ENCODE data around the gene GDPD5.

GDPD5 gene

DNA sequence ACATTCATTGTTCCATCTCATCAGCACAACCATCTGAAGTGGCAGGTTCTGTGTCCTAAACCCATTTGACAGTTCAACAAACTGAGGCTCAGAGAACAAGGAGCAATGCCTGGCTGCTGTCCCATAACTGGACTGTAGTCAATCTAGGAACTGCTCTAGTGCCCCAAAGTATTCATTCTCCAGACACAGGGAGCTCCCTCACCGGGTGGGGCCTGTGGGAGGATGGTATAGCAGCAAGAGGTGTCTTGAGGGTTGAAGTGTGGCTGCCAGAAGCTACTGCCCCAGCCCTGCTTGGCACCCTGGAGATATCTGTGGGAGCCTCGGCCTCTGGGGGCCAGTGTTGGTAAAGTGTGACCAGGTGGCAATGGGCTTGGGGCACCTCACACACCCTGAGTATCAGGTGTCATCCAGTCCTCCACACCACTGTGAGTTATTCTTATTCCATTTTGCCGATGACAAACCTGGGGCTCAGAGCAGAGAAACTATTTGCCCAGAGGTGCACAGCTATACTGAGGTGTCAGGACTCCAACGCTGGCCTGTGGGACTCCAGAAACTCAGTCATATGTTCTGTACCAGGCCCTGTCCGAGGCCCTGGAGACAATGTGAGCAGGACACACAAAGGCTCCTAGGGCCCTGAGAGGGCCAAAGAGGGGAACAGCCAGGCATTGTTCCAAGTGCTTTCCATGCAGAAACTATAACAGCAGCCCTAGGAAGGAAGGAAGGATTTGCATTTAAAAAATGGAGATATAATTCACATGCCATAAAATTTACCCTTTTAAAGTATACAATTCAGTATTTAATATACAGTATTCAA is 46.8 kb downstream of the GDPD5 start:
- no peak overlapping the region for H3K4me3 ChIP-seq (ENCODE audit: control insufficient read depth, low read depth, low read length)

DNA sequence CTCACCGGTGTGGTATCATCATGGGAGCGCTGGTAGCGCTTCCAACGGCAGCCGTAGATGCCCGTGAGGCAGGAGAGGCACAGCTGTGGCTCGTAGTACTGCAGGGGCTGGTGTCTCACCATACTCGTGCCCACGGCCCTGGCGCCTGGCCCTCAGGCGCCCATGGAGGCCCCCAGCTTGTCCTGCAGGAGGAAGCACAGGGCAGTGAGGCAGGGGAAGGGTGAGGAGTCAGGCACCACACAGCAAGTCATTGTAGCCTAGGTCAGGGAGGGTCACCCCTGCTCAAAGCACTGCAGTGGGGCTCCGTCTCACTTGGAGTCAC is 48.2 kb downstream of the GDPD5 start:
- TF ChIP-seq, protein P1, sequence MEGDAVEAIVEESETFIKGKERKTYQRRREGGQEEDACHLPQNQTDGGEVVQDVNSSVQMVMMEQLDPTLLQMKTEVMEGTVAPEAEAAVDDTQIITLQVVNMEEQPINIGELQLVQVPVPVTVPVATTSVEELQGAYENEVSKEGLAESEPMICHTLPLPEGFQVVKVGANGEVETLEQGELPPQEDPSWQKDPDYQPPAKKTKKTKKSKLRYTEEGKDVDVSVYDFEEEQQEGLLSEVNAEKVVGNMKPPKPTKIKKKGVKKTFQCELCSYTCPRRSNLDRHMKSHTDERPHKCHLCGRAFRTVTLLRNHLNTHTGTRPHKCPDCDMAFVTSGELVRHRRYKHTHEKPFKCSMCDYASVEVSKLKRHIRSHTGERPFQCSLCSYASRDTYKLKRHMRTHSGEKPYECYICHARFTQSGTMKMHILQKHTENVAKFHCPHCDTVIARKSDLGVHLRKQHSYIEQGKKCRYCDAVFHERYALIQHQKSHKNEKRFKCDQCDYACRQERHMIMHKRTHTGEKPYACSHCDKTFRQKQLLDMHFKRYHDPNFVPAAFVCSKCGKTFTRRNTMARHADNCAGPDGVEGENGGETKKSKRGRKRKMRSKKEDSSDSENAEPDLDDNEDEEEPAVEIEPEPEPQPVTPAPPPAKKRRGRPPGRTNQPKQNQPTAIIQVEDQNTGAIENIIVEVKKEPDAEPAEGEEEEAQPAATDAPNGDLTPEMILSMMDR (IDR thresholded peaks at IDR 0.05; ENCODE audit: control insufficient read depth, insufficient read depth, low read depth, low read length, missing control alignments), result no peak
- DNase-seq (ENCODE audit: low read depth), result no peak
- no peak overlapping the region for H3K4me3 ChIP-seq (ENCODE audit: control insufficient read depth, low read depth, low read length)

More for the DNA sequence above, 46.8 kb downstream of the GDPD5 start:
- DNase-seq (ENCODE audit: low read depth), result no peak
- TF ChIP-seq, protein P1 (IDR thresholded peaks at IDR 0.05; ENCODE audit: control insufficient read depth, insufficient read depth, low read depth, low read length, missing control alignments), result no peak

DNA sequence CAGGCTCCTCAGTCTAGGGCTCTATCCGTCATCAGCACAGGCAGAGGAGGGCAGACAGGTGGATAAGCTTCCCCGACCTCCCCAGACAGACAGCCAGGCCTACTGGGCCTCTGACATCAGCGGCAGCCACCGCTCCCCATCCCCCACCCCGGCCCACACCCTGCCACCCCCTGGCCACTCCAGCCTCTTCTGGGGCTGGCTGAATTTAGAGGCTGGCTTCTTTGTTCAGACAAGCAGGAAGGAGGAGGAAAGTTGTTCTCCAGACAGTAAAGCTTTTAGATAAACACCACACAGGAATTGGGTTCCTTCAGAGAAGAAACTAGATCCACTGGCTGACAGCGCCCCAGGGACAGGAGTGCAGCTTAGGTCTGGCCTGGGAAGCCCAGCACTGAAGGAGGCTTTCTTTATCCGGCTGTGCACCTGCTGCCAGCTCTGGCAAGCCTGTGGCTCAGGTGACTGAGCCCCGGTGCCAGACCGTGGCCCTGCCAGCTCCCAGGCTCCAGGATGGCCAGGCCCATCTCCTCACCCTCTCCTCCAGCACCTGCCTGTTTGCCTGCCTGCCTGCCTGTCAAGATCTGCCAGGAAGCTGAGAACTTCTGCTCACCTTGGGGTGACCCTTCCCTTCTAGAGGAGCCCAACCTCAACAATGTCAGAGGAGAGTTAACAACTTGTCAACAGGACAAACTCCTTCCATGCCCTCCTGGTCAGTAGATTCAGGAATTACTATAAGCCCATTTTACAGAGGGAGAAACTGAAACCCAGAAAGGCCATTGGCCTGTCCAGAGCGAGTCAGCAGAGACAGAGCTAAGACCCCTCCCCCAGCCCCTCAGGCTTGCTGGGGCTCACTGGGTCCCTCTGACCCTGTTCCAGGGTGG is 48.8 kb downstream of the GDPD5 start:
- no peak overlapping the region for H3K4me3 ChIP-seq (ENCODE audit: control insufficient read depth, low read depth, low read length)
- no peak for DNase-seq (ENCODE audit: low read depth)
- TF ChIP-seq, protein P1 (IDR thresholded peaks at IDR 0.05; ENCODE audit: control insufficient read depth, insufficient read depth, low read depth, low read length, missing control alignments), result no peak

DNA sequence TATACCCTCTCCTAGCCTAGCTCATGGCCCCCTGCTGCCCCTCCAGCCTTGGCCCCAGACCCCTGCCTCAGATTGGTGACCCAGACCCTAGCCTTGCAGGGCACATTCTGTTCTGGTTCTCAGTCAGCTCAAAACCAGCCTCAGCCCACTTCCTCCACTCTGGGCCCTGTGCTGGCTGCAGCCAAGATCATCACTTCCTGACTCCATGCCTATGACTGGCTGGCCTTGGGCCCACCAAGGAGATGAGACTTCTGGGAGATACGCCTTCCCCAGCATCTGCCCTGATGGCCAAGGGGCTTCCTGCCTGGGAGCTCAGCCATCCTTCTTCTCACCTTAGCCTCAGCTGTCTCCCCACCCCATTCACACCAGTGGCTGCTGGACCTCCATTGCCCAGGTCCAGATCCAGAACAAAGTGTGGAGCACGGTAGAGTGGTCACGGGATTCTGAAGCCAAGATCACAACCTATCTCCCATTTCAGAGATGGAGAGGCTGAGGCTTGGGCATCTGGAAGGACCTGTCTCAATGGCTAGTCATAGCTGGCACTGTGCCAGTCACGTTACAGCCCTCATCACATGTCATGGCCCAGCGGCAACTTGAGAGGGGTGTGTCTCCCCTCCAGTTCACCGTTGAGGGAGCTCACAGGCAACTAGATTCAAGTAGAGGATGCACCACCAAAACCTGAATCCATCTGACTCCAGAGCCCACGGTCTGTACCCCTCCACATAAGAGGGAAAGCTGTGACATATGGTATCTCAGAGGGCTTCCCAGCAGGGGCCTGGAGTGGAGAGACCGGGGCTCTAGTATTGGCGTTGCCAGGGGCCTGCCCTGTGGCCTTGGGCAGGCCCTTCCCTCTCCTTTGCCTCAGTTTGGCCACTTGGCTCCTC is 49.7 kb downstream of the GDPD5 start:
- DNase-seq (ENCODE audit: low read depth), result no peak
- TF ChIP-seq, protein P1 (IDR thresholded peaks at IDR 0.05; ENCODE audit: control insufficient read depth, insufficient read depth, low read depth, low read length, missing control alignments), result no peak
- no peak overlapping the region for H3K4me3 ChIP-seq (ENCODE audit: control insufficient read depth, low read depth, low read length)

DNA sequence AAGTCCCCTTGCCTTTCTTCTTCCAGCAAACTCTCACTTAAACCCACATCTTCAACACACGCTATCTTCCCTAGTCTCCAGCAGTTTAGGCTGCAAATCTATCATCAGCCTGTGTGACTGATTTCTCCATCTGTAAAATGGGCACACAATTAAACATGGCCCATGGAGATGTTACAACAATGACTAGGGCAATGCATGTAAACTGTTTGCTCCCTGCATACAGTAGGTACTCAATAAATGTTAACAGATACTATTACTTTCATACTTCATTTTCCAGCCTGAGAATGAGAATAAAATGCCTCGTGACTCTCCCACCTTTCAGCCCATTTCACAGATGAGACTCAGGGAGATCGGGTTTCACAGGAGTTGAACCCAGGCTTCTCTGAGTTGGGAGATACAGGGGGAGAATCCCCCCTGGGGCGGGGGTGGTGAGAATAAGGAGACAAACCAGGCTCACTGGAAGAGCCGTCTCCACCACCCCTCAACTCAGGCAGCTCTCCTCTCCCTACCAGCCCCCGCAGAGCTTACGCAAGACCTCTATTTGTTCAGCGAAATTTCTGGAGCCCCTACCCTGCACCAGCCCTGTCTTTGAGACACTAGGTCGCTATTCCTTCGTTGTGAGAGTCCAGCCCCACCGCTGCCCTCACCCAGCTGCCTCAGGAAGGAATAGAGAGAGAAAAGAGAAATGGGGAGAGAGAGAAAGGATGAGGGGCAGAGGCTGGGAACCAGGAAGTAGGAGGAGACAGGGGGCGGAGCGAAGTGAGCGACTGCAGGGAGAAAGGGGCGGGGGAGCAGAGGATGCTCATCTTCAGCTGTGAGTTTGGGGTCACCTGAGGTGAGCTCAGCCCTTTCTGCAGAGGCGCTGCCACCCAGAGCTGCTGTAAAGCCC is 50.6 kb downstream of the GDPD5 start:
- no peak for DNase-seq (ENCODE audit: low read depth)
- no peak overlapping the region for H3K4me3 ChIP-seq (ENCODE audit: control insufficient read depth, low read depth, low read length)

More for the DNA sequence above, 50.6 kb downstream of the GDPD5 start:
- TF ChIP-seq, protein P1 (IDR thresholded peaks at IDR 0.05; ENCODE audit: control insufficient read depth, insufficient read depth, low read depth, low read length, missing control alignments), result no peak

All from AG09309 (cell line).